PFSK-1 (cell line): ENCODE data around the gene STXBP1.

Source experiments
- SIN3A ChIP-seq: IDR thresholded peaks from 2 replicates; pipeline ENCODE4 v1.6.1; 2012; ENCODE audit warnings: mild to moderate bottlenecking, low read length, moderate library complexity, borderline replicate concordance; ENCODE audit not compliant: insufficient read depth
- TAF1 ChIP-seq: IDR thresholded peaks from 2 replicates; pipeline ENCODE4 v1.6.1; 2012; ENCODE audit warnings: low read length, control low read depth, borderline replicate concordance; ENCODE audit not compliant: insufficient read depth

- no peak for TF ChIP-seq TAF1
- TF ChIP-seq SIN3A = no peak
Measured at GRCh38 chr9:127566351-127567001, 45.6 kb upstream of the STXBP1 start.
